NB4 (cell line): ENCODE results near the gene TAF6L.

Experiments used
- DNase-seq: peaks from one replicate; pipeline ENCODE4 v3.0.0; 2010; ENCODE audit warnings: low read depth
- H3K4me3 ChIP-seq: one replicate; pipeline ENCODE4 v1.5.1; 2011; ENCODE audit warnings: mild to moderate bottlenecking, low read depth, low read length, moderate library complexity
- MYC ChIP-seq: IDR thresholded peaks from 2 replicates; pipeline ENCODE4 v1.6.1; 2011; ENCODE audit warnings: low read depth, low read length
- POLR2A ChIP-seq: IDR thresholded peaks from 2 replicates; pipeline ENCODE4 v1.6.1; 2011; ENCODE audit warnings: mild to moderate bottlenecking; ENCODE audit not compliant: insufficient read length; ENCODE audit errors: extremely low read depth
- TF ChIP-seq, protein P1 (sequence below): IDR thresholded peaks from one replicate; pipeline ENCODE4 v1.5.1; 2012; ENCODE audit warnings: low read depth, low read length
- TF ChIP-seq, protein P2 (sequence below): IDR thresholded peaks from 2 replicates; pipeline ENCODE4 v1.6.1; 2011; ENCODE audit warnings: low read depth, low read length

TAF6L gene

DNA sequence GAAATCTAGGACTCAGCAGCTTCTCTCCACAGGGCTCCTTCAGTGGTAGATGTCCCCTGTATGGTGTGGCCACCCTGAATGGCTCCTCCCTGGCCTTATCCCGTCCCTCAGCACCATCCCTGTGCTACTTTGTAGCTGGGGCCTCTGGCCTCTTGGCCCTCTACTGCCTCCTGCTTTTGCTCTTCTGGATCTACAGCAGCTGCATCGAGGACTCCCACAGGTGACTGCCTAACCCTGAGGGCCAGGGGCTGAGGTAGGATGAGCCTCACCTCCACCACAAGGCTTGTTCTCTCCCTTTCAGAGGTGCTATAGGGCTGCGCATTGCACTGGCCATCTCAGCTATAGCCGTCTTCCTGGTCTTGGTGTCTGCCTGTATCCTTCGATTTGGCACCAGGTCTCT, 17.8 kb downstream of the TAF6L start:
- TF ChIP-seq, protein P1, sequence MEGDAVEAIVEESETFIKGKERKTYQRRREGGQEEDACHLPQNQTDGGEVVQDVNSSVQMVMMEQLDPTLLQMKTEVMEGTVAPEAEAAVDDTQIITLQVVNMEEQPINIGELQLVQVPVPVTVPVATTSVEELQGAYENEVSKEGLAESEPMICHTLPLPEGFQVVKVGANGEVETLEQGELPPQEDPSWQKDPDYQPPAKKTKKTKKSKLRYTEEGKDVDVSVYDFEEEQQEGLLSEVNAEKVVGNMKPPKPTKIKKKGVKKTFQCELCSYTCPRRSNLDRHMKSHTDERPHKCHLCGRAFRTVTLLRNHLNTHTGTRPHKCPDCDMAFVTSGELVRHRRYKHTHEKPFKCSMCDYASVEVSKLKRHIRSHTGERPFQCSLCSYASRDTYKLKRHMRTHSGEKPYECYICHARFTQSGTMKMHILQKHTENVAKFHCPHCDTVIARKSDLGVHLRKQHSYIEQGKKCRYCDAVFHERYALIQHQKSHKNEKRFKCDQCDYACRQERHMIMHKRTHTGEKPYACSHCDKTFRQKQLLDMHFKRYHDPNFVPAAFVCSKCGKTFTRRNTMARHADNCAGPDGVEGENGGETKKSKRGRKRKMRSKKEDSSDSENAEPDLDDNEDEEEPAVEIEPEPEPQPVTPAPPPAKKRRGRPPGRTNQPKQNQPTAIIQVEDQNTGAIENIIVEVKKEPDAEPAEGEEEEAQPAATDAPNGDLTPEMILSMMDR = no peak
- TF ChIP-seq, protein P2, sequence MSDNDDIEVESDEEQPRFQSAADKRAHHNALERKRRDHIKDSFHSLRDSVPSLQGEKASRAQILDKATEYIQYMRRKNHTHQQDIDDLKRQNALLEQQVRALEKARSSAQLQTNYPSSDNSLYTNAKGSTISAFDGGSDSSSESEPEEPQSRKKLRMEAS = no peak
- TF ChIP-seq POLR2A (no peak), MYC (no peak)
- peak overlapping the region; percentile 9 for H3K4me3 ChIP-seq
- DNase-seq = no peak

DNA sequence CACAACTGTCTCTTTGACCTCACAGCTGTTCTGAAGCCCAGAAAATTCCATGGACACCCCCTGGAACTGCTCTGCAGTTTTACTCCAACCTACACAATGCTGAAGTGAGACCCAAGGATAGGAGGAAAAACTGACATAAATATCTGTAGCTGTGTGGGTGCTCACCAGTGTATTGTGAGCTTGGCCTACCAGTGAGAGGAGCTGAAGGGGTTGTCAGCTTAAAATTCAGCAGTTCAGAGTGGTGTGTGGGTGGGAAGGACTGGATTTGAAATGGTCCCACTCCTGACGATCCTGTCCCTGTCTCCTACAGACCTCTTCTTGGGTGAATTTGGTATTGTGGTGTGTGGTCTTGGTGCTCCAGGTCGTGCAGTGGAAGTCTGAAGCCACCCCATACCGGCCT, 18.4 kb downstream of the TAF6L start:
- no peak for DNase-seq
- no peak overlapping the region for H3K4me3 ChIP-seq
- TF ChIP-seq, protein P2 = no peak
- TF ChIP-seq, protein P1 = no peak
- no peak for TF ChIP-seq POLR2A
- no peak for TF ChIP-seq MYC

DNA sequence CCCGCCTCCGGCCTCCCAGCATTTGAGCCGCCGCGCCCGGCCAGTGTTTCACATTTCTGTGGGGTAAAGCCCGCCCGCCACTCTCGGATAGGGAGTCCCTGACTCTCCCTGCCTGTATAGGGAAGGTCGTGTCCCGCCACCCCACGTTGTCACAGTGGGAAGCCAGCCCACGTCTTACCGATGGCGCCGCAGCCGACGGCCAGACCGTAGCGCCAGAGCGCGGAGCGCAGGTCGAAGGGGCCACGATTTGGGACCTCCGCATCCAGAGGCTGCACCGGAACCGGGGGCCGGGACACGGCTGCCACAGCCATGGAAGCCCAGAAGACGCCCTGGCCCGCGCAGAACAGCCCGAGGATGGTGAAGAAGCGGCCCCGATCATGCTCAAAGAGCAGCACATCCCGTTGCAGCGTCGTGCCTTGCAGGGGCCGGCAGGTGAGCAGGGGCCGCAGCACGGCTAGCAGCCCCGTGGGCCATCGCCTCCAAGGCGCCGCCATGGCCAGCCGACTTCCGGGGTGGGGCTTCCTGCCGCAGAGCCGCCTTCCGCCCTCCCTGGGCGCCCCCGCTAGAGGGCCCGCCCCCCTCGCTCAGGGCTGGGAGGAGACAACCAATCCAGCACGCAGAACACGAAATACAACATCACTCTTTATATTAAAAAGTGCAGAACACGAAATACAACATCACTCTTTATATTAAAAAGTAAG, 20.5 kb downstream of the TAF6L start, which contains the start of gene TMEM223:
Gene TMEM223, minus strand, starts transcription at position 506 of the 701 bp plus-strand sequence. Its CDS starts 12 bp downstream, at position 494.
- peak within 1 kb of the TSS; percentile 82 for H3K4me3 ChIP-seq
- peak; percentile 91 for DNase-seq
- peak; percentile 67 for TF ChIP-seq MYC
- TF ChIP-seq, protein P2 = peak; percentile 52; the same call in 1 of the 2 replicates
- peak; percentile 98 for TF ChIP-seq POLR2A
- TF ChIP-seq, protein P1 = no peak

DNA sequence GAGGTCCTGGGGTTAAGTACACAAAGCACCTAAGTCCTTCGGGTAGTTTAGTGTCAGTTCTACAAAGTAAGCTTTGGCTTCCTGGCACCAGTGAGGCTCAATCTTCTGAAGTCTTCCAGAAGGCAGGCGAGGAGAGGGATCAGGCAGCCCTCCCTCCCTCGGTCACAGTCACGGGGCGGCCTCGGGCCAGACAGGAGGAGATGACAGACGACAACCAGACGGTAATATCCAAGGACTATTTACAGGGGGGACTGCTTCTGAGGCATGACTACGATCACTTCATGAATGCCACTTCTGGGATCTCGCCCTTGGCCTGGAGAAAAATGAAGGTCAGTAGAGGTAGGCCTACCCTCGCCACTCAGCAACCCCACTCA, 21.0 kb downstream of the TAF6L start:
- peak; percentile 43 for DNase-seq
- peak overlapping the region; percentile 12 for H3K4me3 ChIP-seq
- TF ChIP-seq POLR2A (no peak), MYC (no peak)
- TF ChIP-seq, protein P2 = no peak
- TF ChIP-seq, protein P1 = no peak

DNA sequence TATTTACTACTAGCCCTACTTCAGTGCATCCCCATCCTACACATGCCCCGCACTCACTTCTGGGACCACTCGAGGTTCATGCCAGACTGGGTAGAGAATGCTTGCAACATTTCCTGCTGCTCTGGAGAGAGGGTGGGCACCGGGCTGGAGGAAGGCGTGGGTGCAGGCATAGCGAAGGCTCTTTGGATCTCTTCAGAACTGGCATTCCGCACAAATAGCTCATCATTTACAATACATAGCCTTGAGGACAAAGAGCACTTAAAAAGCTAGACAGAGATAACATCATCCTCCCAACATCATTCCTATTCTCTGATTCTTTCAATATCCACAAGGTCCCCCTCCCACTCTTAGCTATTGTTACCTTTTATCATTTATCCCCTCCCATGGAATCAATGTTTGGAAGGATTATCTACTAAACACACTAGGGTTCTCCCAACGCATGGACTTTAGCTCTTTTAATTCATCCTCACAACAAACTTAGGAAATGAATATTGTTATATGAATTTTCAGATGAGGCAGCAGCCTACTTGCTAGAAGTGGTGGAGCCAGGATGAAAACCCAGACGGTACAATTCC, 23.1 kb downstream of the TAF6L start:
- TF ChIP-seq MYC (no peak), POLR2A (no peak)
- TF ChIP-seq, protein P2 = no peak
- TF ChIP-seq, protein P1 = no peak
- no peak overlapping the region for H3K4me3 ChIP-seq
- no peak for DNase-seq
